ENCODE data around the gene BEST2.
"Not testable (repeated sequence)": the region's sequence is repeated elsewhere in the genome, so short reads cannot be mapped to it uniquely, and the experiment has no call there.

GRCh38 chr19:12712077-12712476, 39.5 kb upstream of the BEST2 start:
- not testable (repeated sequence) for TF ChIP-seq POLR2AphosphoS5, EP300, POLR2A (IDR thresholded peaks at IDR 0.05)
- peak in 3 of 4 experiments; percentile 35 to 39 (median 37) for TF ChIP-seq CTCF (IDR thresholded peaks at IDR 0.05)
